ENCODE results near the gene CASR. TPM values are rescaled to one million over a fixed set of nuclear protein-coding genes. Genes with fewer than 3 reads are reported as not detected.

The CASR gene
- polyA plus RNA-seq, 1 of the 3 experiments (the other 2 are of a cell fraction) = not detected

DNA sequence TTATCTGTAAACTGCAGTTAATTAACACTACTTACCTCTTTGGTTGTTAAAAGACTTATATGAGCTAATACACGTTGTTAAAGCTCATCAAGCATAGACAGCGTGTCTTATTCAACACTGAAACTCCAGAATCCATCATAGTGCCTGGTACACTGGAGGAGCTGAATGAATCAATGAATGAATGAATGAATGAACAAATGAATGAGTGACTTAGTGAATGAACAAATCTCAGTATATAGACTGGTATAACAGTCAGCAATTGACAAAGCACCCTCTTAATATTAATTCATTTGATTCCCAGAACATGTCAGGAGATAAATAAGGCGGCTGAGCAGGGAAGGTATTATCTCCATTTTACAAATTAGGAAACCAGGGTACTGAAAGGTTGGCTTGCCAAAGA lies 7.1 kb downstream of the CASR start:
- DNase-seq = no peak
- no peak overlapping the region for H3K4me3 ChIP-seq (ENCODE audit: low read depth in 2 of 2, low read length in 1 of 2)
- no peaks in the 10 kb centered on the region for H3K4me1 ChIP-seq (ENCODE audit: control insufficient read depth in 1 of 2, insufficient read depth in 2 of 2, low read depth in 1 of 2, low read length in 1 of 2)
- no peaks in the 10 kb centered on the region for H3K9me2 ChIP-seq
- H3K27me3 ChIP-seq (ENCODE audit: insufficient read depth) = peaks cover 8% of the 10 kb centered on the region; the same call in 1 of the 2 replicates
- ChIA-PET CTCF (interaction anchor here (0.6 kb wide), 1 partner anchor 1154 kb away, joined by 3 read pairs; no protein-coding TSS in a partner anchor), POLR2A (no interaction called here)
- H3K4me2 ChIP-seq = no peak overlapping the region
- no peaks in the 10 kb centered on the region for H3K9me3 ChIP-seq
- 13% methylated on average over 3 of the region's 3 CpGs for WGBS (ENCODE audit: low lambda C conversion rate)
- no peak overlapping the region for H2AFZ ChIP-seq (ENCODE audit: low read depth)
- no peak overlapping the region for H3K27ac ChIP-seq (ENCODE audit: low read depth in 2 of 2, low read length in 1 of 2)
- TF ChIP-seq NRF1 (IDR thresholded peaks at IDR 0.05; ENCODE audit: low read depth, low read length) (no peak), SIN3A (IDR thresholded peaks at IDR 0.05; ENCODE audit: borderline replicate concordance, low read depth, low read length) (no peak)
- no peaks in the 10 kb centered on the region for H3K36me3 ChIP-seq (replicated peaks in 1 of 2; ENCODE audit: control insufficient read depth in 1 of 2, insufficient read depth in 2 of 2, low read length in 1 of 2)
- no peak overlapping the region for H3K9ac ChIP-seq
- no peaks in the 10 kb centered on the region for H4K20me1 ChIP-seq (ENCODE audit: insufficient read depth)
- H3K79me2 ChIP-seq (ENCODE audit: insufficient read depth) = no peaks in the 10 kb centered on the region
- no peaks in the 10 kb centered on the region for H3F3A ChIP-seq (replicated peaks; ENCODE audit: insufficient read depth)

GRCh38 chr3:122198966-122199365 lies 15.5 kb downstream of the CASR start:
- Histone ChIP-seq H3K9ac (no peak overlapping the region), H3K4me3 (ENCODE audit: low read depth in 2 of 2, low read length in 1 of 2) (no peak overlapping the region), H3K4me1 (ENCODE audit: control insufficient read depth in 1 of 2, insufficient read depth in 2 of 2, low read depth in 1 of 2, low read length in 1 of 2) (no peaks in the 10 kb centered on the region), H3K79me2 (ENCODE audit: insufficient read depth) (no peaks in the 10 kb centered on the region), H4K20me1 (ENCODE audit: insufficient read depth) (no peaks in the 10 kb centered on the region), H3K4me2 (no peak overlapping the region), H3K27me3 (ENCODE audit: insufficient read depth) (no peaks in the 10 kb centered on the region; the same call in 1 of the 2 replicates), H3K9me2 (no peaks in the 10 kb centered on the region), H3K9me3 (no peaks in the 10 kb centered on the region), H3K27ac (ENCODE audit: low read depth in 2 of 2, low read length in 1 of 2) (no peak overlapping the region), H3F3A (replicated peaks; ENCODE audit: insufficient read depth) (no peaks in the 10 kb centered on the region), H3K36me3 (replicated peaks in 1 of 2; ENCODE audit: control insufficient read depth in 1 of 2, insufficient read depth in 2 of 2, low read length in 1 of 2) (no peaks in the 10 kb centered on the region), H2AFZ (ENCODE audit: low read depth) (no peak overlapping the region)
- no peak for TF ChIP-seq POLR2AphosphoS5 (IDR thresholded peaks at IDR 0.05; ENCODE audit: low read depth, low read length)
- TF ChIP-seq SIN3A (IDR thresholded peaks at IDR 0.05; ENCODE audit: borderline replicate concordance, low read depth, low read length) = no peak
- TF ChIP-seq MEF2A (IDR thresholded peaks at IDR 0.05; ENCODE audit: borderline replicate concordance, low read depth) = no peak
- TF ChIP-seq USF2 (IDR thresholded peaks at IDR 0.05; ENCODE audit: borderline replicate concordance, low read depth, low read length) = no peak
- TF ChIP-seq FOXM1 (IDR thresholded peaks at IDR 0.05; ENCODE audit: low read depth) = no peak
- TF ChIP-seq RXRA (IDR thresholded peaks at IDR 0.05; ENCODE audit: borderline replicate concordance, low read depth) = no peak
- TF ChIP-seq NFIC (IDR thresholded peaks at IDR 0.05; ENCODE audit: borderline replicate concordance) = no peak
- TF ChIP-seq PBX3 (IDR thresholded peaks at IDR 0.05) = no peak
- no peak for TF ChIP-seq RAD21 (IDR thresholded peaks at IDR 0.05; ENCODE audit: low read length)
- DNase-seq = no peak
- WGBS (ENCODE audit: low lambda C conversion rate) = 7% methylated on average over 2 of the region's 2 CpGs
- POLR2A ChIA-PET = no interaction called here
- CTCF ChIA-PET = no interaction called here

GRCh38 chr3:122199552-122199951 lies 16.1 kb downstream of the CASR start:
- no peak overlapping the region for H3K9ac ChIP-seq
- no peaks in the 10 kb centered on the region for H4K20me1 ChIP-seq (ENCODE audit: insufficient read depth)
- ChIA-PET POLR2A (no interaction called here), CTCF (no interaction called here)
- no peaks in the 10 kb centered on the region for H3K9me3 ChIP-seq
- H3K4me3 ChIP-seq (ENCODE audit: low read depth in 2 of 2, low read length in 1 of 2) = no peak overlapping the region
- no peak overlapping the region for H3K27ac ChIP-seq (ENCODE audit: low read depth in 2 of 2, low read length in 1 of 2)
- no peak overlapping the region for H3K4me2 ChIP-seq
- no peaks in the 10 kb centered on the region for H3K4me1 ChIP-seq (ENCODE audit: control insufficient read depth in 1 of 2, insufficient read depth in 2 of 2, low read depth in 1 of 2, low read length in 1 of 2)
- H3K9me2 ChIP-seq = no peaks in the 10 kb centered on the region
- H3K36me3 ChIP-seq (replicated peaks in 1 of 2; ENCODE audit: control insufficient read depth in 1 of 2, insufficient read depth in 2 of 2, low read length in 1 of 2) = no peaks in the 10 kb centered on the region
- H3K27me3 ChIP-seq (ENCODE audit: insufficient read depth) = no peaks in the 10 kb centered on the region
- H3K79me2 ChIP-seq (ENCODE audit: insufficient read depth) = no peaks in the 10 kb centered on the region
- DNase-seq = no peak
- TF ChIP-seq MXI1 (IDR thresholded peaks at IDR 0.05; ENCODE audit: low read depth, low read length) (no peak), CHD2 (IDR thresholded peaks at IDR 0.05; ENCODE audit: low read length, partially characterized antibody) (no peak), FOSL2 (IDR thresholded peaks at IDR 0.05; ENCODE audit: borderline replicate concordance, low read depth) (no peak)
- TF ChIP-seq, protein P1, sequence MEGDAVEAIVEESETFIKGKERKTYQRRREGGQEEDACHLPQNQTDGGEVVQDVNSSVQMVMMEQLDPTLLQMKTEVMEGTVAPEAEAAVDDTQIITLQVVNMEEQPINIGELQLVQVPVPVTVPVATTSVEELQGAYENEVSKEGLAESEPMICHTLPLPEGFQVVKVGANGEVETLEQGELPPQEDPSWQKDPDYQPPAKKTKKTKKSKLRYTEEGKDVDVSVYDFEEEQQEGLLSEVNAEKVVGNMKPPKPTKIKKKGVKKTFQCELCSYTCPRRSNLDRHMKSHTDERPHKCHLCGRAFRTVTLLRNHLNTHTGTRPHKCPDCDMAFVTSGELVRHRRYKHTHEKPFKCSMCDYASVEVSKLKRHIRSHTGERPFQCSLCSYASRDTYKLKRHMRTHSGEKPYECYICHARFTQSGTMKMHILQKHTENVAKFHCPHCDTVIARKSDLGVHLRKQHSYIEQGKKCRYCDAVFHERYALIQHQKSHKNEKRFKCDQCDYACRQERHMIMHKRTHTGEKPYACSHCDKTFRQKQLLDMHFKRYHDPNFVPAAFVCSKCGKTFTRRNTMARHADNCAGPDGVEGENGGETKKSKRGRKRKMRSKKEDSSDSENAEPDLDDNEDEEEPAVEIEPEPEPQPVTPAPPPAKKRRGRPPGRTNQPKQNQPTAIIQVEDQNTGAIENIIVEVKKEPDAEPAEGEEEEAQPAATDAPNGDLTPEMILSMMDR (IDR thresholded peaks at IDR 0.05) = no peak
- H3F3A ChIP-seq (replicated peaks; ENCODE audit: insufficient read depth) = no peaks in the 10 kb centered on the region
- 5% methylated on average over 4 of the region's 4 CpGs for WGBS (ENCODE audit: low lambda C conversion rate)
- H2AFZ ChIP-seq (ENCODE audit: low read depth) = no peak overlapping the region
